DMS114 treated with DMSO at 0.1 percent for 48 hours (cell line): ENCODE results near the gene LNX2.
"Not testable (repeated sequence)": the region's sequence is repeated elsewhere in the genome, so short reads cannot be mapped to it uniquely, and the experiment has no call there.

ENCODE experiments used
- DNase-seq: peaks from one replicate; lab custom pipeline; 2025; ENCODE audit not compliant: unreplicated experiment; lab: John Stamatoyannopoulos, UW

LNX2 gene

DNA sequence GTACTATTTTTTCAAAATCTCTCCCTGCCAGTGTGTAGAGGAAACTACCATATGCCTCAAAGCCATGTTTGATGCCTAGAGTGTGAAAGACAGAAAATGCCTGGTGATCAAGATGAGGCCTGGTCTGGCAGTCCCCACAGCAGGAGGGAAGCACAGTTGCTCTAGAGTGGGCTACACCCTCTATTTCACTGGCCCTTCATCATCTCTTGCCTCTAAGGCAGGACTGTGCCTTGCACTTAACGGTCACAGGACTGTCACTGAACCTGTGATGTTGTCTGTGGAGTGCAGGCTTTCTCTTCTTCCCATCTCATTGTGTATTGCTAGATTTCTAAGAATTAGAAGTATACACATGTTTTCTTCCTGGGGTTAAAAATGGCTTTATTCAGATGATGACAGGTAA, 17.7 kb upstream of the LNX2 start:
- DNase-seq = no peak

DNA sequence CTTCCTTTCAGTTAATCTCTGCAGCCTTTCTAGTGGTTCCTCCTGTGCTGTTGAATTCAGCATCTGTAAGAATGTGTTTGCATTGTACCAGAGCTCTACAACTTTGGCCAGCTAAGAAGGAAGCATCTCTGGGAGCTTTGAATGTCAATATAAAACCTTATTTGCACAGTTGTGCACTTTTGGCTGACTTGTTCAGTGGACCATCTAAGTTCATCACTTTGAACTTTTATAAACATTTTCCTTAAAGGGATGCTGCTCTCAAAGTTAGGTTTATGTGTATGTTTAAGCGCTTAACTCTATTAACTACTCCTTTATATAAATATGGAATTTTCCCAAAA, 16.9 kb upstream of the LNX2 start:
- DNase-seq = no peak

- no peak for DNase-seq
These were observed 16.4 kb upstream of the LNX2 start for GRCh38 chr13:27636589-27637288.

- no peak for DNase-seq
These were observed 14.9 kb upstream of the LNX2 start for GRCh38 chr13:27635266-27635665.

- DNase-seq = no peak
These were observed 14.5 kb upstream of the LNX2 start for GRCh38 chr13:27634791-27635190.

DNA sequence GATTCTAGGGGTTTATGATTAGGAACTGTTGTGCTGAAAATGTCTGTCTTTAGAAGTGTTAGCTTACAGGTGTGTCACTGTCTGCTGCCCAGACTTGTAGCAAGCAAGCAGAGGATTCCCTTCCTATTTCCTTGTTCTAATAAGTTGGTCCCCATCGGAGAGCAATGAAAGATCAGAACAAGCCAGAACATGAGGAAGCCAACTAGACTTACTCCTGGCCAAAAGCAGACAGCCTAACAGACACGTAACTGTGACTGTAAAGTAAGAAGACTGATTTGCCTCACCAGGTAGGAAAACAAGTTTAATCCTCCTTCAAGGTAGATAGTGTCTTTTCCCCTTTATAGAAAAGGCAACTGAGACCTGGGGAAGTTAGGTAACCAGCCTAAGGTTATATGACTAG, 13.9 kb upstream of the LNX2 start:
- no peak for DNase-seq

DNA sequence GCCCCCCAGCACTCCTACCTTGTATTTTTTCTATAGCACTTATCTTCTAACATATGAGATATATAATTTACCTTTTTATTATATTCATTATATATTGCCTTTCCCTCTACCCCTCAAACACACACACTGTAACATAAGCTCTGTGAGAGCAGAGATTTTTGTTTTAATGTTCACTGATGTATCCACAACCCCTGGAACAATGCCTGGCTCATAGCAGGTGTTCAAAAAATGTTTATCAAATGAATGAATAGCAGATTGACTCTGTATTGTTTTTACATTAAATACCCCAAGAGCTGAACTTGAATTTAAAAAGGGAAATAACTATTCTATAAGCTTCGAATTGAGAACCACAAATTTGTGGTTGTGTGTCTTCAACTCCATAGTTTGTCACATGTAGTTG, 12.3 kb upstream of the LNX2 start:
- DNase-seq = no peak

GRCh38 chr13:27632214-27632613, 11.9 kb upstream of the LNX2 start:
- no peak for DNase-seq

DNA sequence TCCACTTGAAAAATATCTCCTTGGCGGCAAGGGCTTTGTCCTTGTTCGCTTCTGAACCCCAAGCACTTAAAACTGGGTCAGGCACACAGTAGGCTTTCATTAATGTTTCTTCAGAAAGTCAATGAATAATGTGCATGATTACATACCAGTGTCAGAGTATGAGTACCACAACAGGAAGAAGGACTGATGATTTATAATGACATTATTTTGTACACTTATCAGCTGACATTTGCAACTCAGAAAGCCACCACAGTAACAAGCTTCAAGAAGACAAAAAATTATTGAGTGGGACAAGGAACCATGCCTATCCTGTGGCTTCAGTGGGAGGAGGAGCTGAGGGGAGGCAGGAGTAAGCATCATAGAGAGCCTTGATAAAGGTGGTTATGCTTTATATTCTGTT, 11.3 kb upstream of the LNX2 start:
- no peak for DNase-seq

GRCh38 chr13:27631156-27631555, 10.8 kb upstream of the LNX2 start:
- no peak for DNase-seq

GRCh38 chr13:27628766-27629165, 8.4 kb upstream of the LNX2 start:
- DNase-seq = not testable (repeated sequence)

- DNase-seq = no peak
These were observed 7.8 kb upstream of the LNX2 start for GRCh38 chr13:27628081-27628480.

- DNase-seq = no peak
These were observed 7.1 kb upstream of the LNX2 start for GRCh38 chr13:27627380-27627779.

- no peak for DNase-seq
These were observed 5.5 kb upstream of the LNX2 start for GRCh38 chr13:27625839-27626238.

DNA sequence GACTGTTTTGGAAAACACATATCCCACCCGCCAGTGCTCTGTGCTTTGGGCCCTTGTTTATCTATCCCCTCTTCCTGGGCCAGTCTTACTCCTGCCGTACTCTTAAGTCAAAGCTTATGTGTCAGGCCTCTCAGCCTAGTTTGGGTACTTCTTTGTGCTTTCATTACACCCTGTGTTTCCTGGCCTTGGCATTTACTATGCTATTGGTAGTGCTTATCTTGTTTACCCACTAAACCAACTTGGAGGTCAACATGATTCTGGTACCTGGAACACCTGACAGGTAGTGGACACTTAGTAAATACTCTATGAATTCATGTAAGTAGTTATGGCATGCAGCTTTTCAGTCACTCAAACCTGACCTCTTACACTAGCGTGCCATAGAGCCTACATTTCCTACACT, 3.7 kb upstream of the LNX2 start:
- DNase-seq = no peak

- DNase-seq = no peak
These were observed 2.6 kb upstream of the LNX2 start for GRCh38 chr13:27622881-27623280.

DNA sequence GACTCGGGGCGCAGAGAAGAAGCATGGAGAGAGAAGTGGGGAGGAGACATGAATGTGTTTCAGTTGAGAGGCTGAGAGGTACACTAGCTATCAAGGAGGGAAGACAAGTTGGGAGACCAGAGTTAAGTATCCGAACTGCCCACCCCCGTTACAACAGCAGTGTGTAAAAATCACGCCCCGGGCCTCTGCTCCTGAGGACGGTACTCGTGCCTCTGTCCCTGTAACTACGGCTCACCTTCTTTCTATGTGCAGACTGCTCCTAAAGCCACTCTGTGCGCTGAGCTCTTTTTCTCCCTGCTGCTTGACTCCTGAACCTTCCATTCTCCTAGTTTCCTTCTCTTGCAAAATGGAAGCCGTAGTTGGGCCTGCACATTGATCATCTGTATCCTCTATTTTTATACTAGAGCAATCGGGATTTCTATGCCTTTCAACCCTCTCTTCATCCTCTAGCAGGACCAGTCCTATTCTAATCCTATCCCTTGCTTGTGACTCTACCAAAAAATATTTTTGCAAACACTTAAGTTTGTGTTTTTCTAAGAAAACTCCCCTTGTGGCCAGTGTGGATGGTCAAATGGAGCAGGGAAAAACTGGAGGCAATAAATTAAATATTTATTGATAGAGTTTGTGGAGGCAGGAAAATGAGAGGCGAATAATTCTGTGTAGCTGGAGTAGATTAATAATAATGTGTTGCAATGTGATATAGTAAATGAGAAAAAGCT, 1.9 kb upstream of the LNX2 start:
- peak; percentile 3 for DNase-seq

DNA sequence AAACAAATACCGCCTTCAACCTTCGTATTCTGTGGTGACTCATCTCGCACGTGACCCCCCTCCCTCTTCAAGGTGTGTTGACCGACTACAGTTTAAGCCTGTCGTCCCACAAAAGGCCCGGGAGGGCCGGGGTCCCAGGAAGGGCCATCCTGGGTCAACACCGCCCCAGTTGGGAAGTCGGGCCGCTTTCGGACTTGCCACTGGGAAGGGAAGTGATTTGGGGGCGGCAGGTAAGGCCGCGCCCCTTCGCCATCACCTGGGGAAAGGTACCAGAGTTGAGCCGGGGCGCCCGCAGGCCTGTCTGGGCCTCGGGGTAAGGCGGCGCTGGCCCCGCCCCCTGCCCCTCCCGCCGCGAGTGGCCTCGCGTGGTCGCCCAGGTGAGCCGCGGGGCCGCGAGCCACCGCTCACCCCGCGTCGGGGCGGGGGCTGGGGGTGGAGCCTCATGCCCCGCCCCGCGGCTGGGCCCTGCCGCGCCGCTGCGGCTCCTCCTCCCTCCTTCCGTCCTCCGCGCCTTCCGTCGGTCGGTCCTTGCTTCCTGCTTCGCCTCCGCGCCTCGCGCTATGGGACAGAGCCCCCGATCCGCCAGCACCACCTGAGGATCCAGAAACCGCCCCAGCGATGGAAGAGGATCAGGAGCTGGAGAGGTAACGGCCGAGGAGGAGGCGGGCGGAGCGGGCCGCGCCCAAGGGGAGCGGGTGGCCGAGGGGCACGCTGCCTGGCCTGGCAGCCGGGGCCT, 1.2 kb upstream of the LNX2 start, which contains the start of gene POLR1D:
Gene POLR1D, plus strand, starts transcription at position 527 of the 736 bp plus-strand sequence. Its CDS starts 92 bp downstream, at position 619.
- DNase-seq = peak; percentile 4

GRCh38 chr13:27621116-27621365, 712 bp upstream of the LNX2 start:
- DNase-seq = no peak

DNA sequence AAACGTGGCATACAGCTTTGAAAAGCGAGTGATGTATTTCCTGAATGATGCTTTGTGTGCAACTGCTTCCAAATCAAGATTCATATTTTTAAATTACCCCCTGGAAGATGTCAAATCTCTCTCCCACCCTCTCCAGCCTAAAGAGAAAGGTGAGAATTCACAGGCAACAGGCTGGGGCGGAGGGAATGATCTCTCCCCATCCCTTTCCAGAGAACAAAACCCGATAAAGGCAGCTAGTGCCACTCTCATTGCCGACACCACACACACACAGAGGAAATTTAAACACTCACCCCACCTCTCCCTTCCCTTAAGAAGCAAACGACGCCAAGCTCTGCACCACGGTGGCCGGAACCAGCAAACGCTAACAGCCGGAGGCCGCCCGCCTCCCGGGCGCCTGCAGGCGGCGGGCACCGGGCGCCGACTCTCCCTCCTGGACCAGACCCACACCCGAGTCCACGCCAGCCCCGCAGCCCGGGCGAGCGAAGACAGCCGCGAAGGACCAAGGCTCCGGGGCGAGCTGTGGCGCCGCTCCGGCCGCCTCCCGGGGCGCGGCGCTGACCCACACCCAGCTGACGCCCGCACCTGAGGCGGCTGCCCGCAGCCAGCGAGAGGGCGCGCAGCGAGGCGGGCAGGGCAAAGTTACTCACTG, 477 bp downstream of the LNX2 start:
- DNase-seq = no peak

GRCh38 chr13:27619093-27619727, 1.1 kb downstream of the LNX2 start:
- DNase-seq = no peak
